Measurements from ENCODE around the gene OR4D11.

DNA sequence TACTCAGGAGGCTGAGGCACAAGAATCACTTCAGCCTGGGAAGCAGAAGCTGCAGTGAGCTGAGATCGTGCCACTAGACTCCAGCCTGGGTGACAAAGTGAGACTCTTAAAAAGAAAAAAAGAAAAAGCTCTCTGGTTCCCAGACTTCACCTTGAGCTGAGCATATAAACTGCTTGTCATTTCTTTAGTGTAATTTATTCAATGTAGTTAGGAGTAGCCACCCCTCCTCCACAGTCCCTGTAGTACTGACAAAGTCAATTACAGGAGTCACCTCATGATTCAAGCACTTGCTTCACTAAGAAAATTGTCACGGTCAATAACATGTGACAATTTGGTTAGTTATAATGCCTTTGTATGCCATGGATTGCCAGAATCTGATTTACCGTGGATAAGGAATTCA, 23.0 kb upstream of the OR4D11 start:
- TF ChIP-seq, protein P1, sequence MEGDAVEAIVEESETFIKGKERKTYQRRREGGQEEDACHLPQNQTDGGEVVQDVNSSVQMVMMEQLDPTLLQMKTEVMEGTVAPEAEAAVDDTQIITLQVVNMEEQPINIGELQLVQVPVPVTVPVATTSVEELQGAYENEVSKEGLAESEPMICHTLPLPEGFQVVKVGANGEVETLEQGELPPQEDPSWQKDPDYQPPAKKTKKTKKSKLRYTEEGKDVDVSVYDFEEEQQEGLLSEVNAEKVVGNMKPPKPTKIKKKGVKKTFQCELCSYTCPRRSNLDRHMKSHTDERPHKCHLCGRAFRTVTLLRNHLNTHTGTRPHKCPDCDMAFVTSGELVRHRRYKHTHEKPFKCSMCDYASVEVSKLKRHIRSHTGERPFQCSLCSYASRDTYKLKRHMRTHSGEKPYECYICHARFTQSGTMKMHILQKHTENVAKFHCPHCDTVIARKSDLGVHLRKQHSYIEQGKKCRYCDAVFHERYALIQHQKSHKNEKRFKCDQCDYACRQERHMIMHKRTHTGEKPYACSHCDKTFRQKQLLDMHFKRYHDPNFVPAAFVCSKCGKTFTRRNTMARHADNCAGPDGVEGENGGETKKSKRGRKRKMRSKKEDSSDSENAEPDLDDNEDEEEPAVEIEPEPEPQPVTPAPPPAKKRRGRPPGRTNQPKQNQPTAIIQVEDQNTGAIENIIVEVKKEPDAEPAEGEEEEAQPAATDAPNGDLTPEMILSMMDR (IDR thresholded peaks at IDR 0.05) = no peak
- TF ChIP-seq POLR2A (IDR thresholded peaks at IDR 0.05) = no peak
